ELR (cell line): ENCODE measurements around the gene RCBTB1.
A peak's percentile ranks its signal among the peaks of the same experiment; 100 is the strongest.
"Not testable (repeated sequence)": the region's sequence is repeated elsewhere in the genome, so short reads cannot be mapped to it uniquely, and the experiment has no call there.

Source experiments
- DNase-seq: peaks from one replicate; pipeline ENCODE4 v3.0.0-alpha.2; 2015; ENCODE audit warnings: low read depth

Gene RCBTB1

GRCh38 chr13:49604570-49604969 is 19.2 kb upstream of the RCBTB1 start:
- no peak for DNase-seq

DNA sequence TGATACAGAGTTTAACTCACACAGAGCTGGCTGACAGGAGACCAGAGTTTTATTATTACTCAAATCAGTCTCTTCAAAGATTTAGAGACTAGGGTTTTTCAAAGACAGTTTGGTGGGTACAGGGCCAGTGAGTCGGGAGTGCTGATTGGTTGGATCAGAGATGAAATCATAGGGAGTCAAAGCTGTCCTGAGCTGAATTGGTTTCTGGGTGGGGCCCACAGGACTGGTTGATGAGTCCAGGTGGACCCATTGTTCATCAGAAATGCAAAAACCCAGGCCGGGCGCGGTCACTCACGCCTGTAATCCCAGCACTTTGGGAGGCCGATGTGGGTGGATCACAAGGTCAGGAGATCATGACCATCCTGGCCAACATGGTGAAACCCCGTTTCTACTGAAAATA is 17.3 kb upstream of the RCBTB1 start:
- not testable (repeated sequence) for DNase-seq

GRCh38 chr13:49602005-49602404 is 16.6 kb upstream of the RCBTB1 start:
- DNase-seq: no peak

- no peak for DNase-seq
Observed at GRCh38 chr13:49597043-49597641, 11.8 kb upstream of the RCBTB1 start.

DNA sequence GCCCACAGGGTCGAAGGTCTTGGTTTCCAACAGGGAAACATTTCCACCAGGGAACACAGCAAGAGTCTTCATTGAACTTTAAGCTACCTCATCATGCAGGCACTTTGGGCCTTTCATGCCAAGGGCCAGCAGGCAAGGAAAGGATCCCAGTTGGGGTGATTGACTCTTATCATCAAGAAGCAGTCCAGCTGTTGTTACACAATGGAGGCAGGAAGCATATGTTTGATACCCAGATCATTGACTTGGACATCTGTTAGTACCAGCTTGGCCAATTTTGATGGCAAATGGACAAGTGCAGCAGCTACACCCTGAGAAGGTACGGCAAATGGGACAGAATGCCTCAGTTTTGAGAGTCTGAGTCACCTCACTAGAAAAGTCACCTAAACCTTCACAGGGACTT is 10.9 kb upstream of the RCBTB1 start:
- no peak for DNase-seq

GRCh38 chr13:49594576-49594975 is 9.2 kb upstream of the RCBTB1 start:
- no peak for DNase-seq

DNA sequence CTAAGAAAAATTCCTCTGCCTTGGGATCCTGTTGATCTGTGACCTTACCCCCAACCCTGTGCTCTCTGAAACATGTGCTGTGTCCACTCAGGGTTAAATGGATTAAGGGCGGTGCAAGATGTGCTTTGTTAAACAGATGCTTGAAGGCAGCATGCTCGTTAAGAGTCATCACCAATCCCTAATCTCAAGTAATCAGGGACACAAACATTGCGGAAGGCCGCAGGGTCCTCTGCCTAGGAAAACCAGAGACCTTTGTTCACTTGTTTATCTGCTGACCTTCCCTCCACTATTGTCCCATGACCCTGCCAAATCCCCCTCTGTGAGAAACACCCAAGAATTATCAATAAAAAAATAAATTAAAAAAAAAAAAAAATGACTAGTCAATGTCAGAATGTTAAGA is 8.5 kb upstream of the RCBTB1 start:
- DNase-seq: not testable (repeated sequence)

- not testable (repeated sequence) for DNase-seq
Observed at GRCh38 chr13:49590714-49591113, 5.4 kb upstream of the RCBTB1 start.

- peak; percentile 67 for DNase-seq
Observed at GRCh38 chr13:49587311-49587847, 2.0 kb upstream of the RCBTB1 start.

DNA sequence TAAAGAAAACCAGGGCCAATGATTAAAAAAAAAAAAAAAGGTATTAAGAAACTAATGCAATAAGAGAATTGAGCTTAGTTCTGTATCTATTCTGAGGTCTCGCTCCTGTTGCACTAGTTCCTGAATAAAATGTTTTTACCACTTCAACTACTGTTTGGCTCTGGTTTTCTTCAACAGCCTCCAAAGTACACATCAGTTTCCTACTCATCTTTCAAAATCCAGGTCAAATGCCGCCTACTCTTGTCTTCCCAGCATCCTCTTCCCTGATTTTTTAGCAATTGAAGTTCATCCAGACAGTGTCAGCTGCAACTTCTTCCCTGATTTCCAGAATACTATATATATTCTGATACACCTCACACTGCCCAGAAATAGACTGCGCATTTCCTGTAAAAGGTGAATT is 1.4 kb upstream of the RCBTB1 start:
- no peak for DNase-seq

- peak; percentile 44 for DNase-seq
Observed at GRCh38 chr13:49584771-49585182, 581 bp downstream of the RCBTB1 start.

DNA sequence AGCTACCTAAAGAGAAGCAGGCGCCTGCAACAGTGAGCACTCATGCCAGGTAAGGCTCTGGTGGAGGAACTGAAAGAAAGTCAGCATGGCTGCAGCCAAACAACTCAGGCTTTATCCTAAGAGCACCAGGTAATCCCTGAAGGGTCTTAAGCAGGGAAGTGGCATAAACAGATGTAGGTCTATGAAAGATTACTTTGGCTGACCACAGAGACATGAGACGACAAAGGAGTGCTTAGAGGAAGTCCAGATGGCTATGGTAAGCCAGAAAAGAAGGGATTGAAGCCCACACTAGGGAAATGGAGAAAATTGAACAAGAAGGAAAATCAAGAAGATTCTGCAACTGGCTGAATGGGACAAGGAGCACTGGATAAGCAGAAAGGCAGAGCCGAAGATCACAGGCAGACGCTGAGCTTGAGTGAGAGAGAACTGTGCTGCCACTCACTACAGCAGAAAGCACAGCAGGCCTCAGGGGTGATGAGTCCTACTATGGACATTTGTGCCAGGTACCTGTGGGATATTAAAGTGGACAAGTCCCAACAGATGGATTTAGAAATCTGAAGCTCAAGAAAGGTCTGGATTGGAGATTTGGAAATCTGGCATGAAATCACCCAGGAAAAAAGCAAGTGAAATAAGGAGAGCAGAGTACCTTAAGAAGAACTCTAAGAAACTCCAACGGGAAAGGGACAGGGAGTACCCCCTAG is 4.2 kb downstream of the RCBTB1 start:
- no peak for DNase-seq

GRCh38 chr13:49579501-49579900 is 5.9 kb downstream of the RCBTB1 start:
- DNase-seq: no peak

DNA sequence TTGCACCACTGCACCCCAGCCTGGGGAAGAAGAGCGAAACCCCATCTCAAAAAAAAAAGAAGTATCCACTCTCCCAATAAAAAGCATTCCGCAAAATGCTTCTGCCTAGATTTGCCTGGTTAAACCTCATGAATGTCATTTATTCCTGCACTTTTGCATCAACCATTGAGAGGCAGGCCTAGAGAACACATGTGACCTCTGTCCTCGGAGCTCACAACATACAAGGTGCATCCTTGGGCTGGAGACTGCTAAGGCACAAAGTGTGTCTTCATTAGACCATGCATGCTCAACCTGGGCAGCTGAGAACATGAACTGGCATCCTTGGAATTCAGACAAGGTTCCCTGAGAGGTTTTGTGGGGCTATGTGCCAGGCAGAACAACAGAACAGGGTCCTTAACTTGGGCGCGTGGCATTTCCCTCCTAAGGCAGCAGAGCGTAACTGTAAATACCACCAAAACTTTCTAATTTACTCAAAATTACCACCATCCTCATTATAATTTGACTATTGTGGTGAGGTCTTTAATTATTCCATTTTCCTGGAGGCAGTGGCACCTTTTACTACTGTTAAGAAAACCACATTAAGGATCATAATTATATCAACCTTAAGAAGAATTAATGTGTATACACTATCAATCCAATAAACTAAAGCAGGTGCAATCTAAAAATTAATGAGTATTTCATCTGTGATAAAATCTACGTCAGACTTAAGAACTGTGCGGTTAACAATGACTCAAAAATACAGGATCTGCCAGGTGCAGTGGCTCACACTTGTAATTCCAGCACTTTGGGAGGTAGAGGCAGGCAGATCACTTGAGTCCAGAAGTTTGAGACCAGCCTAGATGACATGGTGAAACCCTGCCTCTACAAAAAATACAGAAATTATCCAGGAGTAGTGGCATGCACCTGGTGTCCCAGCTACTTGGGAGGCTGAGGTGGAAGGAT is 13.8 kb downstream of the RCBTB1 start:
- DNase-seq: no peak

GRCh38 chr13:49569993-49570689 is 15.2 kb downstream of the RCBTB1 start:
- DNase-seq: peak; percentile 41

DNA sequence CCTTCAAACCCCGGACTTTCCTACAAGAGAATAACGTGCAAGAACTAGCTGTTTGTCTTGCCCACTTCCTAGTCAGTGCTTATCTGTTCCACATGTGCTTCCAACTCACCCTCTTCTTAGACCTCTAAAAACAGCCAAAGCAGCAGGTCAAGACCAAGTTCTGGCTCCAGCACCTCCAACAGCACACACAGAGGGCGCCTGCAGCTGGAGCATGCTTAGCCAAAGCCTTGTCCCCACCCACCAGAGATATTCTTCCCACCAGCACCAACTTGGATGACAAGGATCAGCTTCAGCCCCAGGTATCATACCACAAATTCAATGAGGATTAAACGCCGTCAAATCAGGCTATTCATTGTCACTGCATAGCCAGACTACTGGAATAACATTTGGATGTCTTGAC is 17.9 kb downstream of the RCBTB1 start:
- no peak for DNase-seq

GRCh38 chr13:49566461-49566860 is 18.9 kb downstream of the RCBTB1 start:
- DNase-seq: no peak

DNA sequence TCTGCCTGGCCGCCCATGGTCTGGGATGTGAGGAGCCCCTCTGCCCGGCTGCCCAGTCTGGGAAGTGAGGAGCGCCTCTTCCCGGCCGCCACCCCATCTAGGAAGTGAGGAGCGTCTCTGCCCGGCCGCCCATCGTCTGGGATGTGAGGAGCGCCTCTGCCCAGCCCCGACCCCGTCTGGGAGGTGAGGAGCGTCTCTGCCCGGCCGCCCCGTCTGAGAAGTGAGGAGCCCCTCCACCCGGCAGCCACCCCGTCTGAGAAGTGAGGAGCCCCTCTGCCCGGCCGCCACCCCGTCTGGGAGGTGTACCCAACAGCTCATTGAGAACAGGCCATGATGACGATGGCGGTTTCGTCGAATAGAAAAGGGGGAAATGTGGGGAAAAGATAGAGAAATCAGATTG is 19.9 kb downstream of the RCBTB1 start:
- not testable (repeated sequence) for DNase-seq

DNA sequence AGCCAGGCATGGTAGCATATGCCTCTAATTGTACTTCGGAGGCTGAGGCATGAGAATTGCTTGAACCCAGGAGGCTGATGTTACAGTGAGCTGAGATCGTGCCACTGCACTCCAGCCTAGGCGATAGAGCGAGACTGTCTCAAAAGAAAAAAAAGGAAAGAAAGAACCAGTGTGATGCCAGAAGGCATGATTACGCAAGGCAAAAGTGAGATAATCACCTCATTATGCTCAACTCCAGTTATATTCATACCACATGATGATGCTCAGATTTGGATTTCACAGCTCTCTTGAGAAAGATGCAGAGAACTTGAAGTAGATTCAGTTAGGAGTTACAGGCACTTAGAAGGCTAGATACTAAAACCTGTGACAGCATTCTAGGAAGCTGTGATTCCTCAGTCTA is 21.8 kb downstream of the RCBTB1 start:
- DNase-seq: no peak

DNA sequence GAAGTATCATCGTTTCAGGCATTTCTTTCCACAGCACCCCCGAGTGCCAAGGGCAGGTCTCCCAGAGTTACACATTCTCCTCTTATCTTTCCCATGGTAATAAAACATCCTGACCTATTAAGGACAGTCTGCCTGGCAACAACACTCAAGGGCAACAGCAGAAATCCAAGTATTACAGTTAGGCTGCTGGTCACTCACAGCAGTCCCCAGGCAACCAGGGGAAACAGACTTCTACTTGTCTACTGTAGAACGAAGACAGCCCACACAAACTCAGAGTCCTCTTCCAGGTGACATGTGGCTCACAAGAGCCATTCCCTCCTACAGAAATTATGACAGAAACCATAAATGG is 24.3 kb downstream of the RCBTB1 start:
- no peak for DNase-seq

GRCh38 chr13:49560270-49561061 is 24.9 kb downstream of the RCBTB1 start:
- DNase-seq: no peak
